Lower leg skin (tissue), 3 donors: ENCODE results near the gene UNC45B.

Experiments used
- CTCF ChIP-seq, 3 donors: fragments of 450-650 bp; IDR thresholded peaks; one replicate each; pipeline ENCODE4 v1.5.1; 2016; ENCODE audit warnings: antibody characterized with exemption in 3 of 3, mild to moderate bottlenecking in 3 of 3, moderate library complexity in 2 of 3
- POLR2A ChIP-seq, 2 donors: fragments of 450-650 bp; IDR thresholded peaks; one replicate each; pipeline ENCODE4 v1.6.1; 2016 to 2017; ENCODE audit warnings: antibody characterized with exemption in 2 of 2, mild to moderate bottlenecking in 1 of 2, moderate library complexity in 1 of 2

- TF ChIP-seq POLR2A (IDR thresholded peaks at IDR 0.05) = no peak
- TF ChIP-seq CTCF (IDR thresholded peaks at IDR 0.05) = no peak
Measured at GRCh38 chr17:35167666-35168065, 20.0 kb downstream of the UNC45B start.
